Measurements from ENCODE around the gene AFDN.

- no peak for TF ChIP-seq CTCF (IDR thresholded peaks at IDR 0.05; ENCODE audit: poor library complexity)
- no peak for TF ChIP-seq EZH2phosphoT487 (IDR thresholded peaks at IDR 0.05; ENCODE audit: low read depth, severe bottlenecking, unreplicated experiment)
Observed at GRCh38 chr6:167846997-167847606, 20.4 kb downstream of the AFDN start.
